HG03097 (cell line): ENCODE data around the gene NCKAP5.

ENCODE experiments used
- ATAC-seq: cut with Tn5 transposase; IDR thresholded peaks from one replicate; pipeline ENCODE4 v1.9.1; 2021; ENCODE audit not compliant: unreplicated experiment, low FRiP score

NCKAP5 gene

GRCh38 chr2:132804051-132804450, 764.2 kb downstream of the NCKAP5 start:
- no peak for ATAC-seq

DNA sequence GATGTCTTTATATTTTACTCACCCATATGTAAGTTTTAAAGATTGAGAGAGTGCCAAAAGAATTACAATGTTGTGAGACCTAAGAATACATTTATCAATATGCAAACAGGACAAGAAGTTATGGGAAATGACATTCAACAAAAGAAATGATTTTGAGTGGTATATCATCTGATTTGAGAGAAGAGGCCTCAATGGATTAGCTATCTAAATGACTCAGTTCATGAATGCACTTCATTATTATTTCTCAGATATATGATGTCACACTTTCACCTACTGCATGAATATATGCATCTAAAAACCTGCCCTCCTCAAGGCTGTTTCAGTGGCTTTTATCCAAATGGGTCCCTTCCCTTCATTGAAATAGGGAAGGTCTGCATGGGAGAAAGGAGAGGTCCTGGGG, 769.9 kb downstream of the NCKAP5 start:
- no peak for ATAC-seq

DNA sequence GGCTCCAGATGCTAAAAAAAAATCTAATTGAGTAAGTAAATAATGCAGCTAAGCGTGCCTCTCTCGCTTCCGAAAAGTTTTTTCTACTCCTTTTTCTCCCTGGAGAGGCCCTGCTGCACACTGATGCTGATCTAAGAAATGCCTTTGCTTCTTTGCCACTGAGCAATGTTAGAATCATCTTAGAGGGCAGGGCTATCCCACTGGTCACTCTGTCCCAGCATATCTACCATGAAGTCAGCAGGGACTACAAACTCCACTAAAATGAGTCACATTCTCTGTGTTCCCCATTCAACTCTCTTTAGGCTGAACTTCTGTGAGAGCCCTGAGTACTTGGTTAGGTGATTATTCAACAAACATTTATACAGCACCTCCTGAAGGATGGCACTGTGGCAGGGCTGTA, 770.7 kb downstream of the NCKAP5 start:
- no peak for ATAC-seq

- ATAC-seq, result no peak
Observed at GRCh38 chr2:132797071-132797470, 771.2 kb downstream of the NCKAP5 start.

GRCh38 chr2:132795220-132795619, 773.0 kb downstream of the NCKAP5 start:
- ATAC-seq, result no peak

DNA sequence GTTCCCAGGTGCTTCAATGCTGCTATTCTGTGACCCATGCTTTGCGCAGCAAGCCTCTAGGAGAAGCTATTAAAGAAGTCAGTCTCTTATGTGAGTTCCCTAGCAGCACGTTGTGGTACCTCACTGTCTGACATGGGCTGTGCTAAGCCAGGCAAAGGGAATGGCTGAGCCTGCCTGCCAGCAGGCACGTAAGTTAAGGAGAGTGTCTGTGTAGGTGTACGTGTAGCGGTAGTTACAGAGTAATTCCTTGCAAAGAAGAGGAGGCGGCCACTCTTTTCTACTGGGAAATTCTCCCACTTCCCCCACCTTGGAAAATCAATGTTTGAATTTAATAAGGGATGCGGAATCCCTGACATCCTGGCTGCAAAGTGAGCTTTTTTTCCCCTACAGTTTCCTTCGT, 774.7 kb downstream of the NCKAP5 start:
- ATAC-seq, result no peak

- ATAC-seq, result no peak
Observed at GRCh38 chr2:132790207-132790785, 778.0 kb downstream of the NCKAP5 start.

- no peak for ATAC-seq
Observed at GRCh38 chr2:132789066-132789465, 779.2 kb downstream of the NCKAP5 start.

DNA sequence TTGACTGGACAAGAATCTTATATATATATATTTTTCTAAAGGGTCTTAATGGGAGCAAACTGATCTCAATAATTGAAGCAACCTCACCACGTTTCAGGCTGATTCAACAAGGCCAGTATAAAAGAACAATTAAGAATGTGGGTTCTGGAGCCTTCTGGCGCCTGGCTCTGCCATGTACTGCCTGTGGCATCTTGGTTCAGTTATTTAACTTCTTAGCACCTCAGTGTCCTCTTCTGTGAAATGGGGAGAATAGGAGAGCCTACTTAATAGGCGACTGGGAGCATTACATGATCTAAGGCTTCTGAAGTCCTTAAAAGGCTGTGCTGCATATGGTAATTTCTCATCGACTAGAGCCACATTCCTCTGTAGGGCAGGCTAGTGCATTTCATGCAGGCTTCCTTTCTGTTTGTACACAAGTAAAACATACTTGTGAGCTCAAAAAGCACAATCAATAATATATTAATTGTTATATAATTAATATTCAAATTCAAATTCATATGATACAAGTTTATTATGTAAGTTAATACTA, 779.9 kb downstream of the NCKAP5 start:
- no peak for ATAC-seq

DNA sequence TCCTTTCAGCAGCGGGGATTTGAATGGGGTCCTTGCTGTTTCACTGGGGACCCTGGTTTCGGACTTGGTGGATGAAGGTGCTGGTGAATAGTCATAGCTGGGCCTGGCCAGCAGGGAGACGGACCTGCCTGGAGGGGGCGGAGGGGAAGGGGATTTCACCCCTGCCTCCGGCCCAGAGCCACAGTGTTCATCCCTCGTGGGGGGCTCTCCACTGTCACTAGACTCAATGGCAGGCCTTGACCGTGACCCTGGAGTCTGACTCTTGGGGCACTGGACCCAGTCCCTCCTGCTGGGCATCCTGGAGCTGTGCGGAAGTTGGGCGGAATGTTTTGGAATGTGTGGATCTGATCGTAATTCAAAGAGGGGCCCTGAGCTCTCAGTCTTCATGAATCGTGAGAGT, 784.4 kb downstream of the NCKAP5 start:
- no peak for ATAC-seq

DNA sequence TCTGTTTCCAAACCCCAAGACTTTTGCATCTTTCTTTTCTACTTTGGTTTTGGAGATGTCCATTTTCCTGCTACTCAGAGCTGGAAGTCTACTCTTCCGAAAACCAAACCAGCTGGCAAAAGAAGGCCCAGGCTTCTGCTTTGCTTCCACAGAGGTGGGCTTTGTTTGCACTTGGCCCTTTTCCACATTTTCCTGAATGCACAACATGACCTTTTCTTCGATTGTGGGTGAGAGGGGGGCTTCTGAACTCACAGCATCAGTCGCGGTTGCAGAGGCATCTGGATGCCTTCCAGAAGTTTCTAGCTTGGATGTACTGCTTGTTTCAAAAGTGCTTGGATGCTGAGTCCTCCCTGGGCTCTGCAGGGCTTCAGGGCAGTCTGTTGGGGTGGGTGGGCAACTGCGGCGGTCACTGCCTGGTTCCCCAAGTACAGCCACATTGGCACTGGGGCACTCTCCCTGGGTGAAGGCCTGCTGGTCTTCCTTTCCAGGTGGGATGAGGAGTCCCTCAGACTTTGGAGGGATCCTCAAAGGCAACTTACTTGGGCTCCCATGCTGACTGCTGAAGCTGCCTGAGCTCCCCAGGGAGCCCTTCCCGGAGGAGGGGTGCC, 786.0 kb downstream of the NCKAP5 start:
- ATAC-seq, result no peak

GRCh38 chr2:132780651-132781050, 787.6 kb downstream of the NCKAP5 start:
- ATAC-seq, result no peak

DNA sequence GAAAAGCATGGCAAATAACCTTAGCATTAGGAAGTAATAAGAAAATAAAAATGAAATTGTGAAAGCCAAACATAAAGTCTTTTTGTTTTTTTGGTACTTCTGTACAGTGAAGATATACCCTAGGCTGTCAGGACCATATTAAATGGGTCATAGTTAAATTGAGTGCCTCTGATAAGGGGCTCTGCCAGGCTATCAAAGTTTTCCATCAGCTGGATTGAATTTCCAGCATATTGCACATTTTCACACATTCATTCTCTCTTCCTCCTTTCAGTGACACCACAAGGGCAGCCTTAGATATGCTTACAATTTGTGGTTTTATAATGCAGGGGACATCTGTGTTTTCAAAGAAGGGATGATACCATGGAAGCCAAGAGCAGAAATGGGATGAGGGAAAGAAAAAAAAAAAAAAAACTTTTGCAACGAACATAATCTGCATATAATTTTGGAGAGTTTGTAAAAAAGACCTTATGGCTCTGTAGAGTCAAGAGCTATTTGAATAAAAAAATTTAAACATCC, 789.0 kb downstream of the NCKAP5 start:
- ATAC-seq, result no peak

DNA sequence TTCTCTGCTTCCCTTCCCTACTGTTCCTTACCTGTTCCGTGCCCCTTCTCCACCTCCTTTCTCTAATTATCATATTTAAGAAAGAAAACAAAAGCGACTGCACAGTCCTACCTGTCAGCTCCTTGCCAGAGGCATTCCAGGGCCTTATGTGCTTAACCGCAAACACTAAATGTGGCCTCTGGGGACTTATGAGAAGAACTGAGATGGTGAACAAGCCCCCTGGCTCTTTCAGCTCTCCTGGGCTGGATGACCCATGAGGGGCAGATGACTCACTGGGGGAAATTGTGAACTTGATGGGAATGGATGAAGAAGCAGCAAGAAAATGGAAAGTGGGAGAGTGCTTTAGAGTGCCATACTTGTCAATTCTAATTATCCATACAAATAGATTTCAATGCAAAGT, 792.0 kb downstream of the NCKAP5 start:
- ATAC-seq, result no peak

- ATAC-seq, result no peak
Observed at GRCh38 chr2:132774189-132774588, 794.1 kb downstream of the NCKAP5 start.

DNA sequence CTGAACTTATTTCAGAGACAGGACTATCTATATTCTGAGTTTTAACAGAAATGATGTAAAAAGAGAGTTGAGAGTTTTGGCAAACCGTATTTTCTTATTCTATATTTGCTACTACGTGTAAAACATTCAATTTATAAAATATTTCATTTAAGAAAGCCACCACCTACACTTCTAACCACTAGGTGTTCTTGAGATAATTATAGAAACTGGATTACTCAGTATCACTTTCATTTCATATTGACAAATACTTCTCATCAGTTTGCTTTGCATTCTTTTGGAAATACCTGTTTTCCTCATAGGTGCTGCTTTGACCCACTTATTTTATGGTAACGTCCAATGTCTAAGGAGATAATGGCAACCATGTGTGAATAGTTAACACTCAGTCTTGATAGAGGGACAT, 794.9 kb downstream of the NCKAP5 start:
- ATAC-seq, result no peak

GRCh38 chr2:132772340-132772739, 795.9 kb downstream of the NCKAP5 start:
- ATAC-seq, result no peak

GRCh38 chr2:132766573-132766972, 801.7 kb downstream of the NCKAP5 start:
- no peak for ATAC-seq

DNA sequence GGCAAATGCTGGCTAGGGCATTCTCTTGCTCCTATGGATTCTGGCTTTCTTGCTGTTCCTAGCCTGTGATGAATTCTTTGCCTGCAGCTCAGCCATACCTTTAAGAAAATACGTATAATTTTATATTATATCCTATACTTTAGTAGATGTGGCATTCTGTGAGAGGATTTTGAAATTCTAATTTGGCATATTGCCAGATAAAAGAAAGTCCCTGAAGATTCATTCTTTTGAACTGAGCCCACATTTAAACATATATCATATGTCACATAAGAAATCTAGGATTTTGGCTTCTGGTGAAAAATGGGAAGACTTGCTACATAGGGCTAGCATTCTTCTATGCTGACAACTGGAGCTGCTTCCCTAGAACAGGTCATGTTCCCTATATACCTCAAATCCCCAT, 806.8 kb downstream of the NCKAP5 start:
- ATAC-seq, result no peak

DNA sequence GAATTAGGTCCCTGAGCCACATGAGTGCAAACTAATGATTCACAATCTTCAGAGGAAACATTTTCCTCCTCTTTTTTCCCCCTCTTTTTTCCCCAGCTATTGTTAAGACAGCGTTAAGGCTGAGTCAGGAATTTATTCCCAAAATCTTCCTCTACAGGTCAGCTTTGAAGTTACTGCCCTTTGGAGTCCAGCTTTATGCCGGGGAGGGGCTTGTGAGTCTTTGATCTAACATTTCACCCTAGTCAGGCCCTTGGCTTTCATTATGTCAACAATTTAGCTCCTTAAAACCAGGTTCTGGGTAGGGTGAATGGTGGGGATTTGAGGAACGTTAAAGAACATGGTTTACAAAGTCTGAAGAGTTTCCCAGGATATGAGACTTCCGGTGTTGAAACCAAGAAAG, 807.3 kb downstream of the NCKAP5 start:
- ATAC-seq, result no peak

- no peak for ATAC-seq
Observed at GRCh38 chr2:132760405-132760804, 807.9 kb downstream of the NCKAP5 start.

- no peak for ATAC-seq
Observed at GRCh38 chr2:132758995-132759394, 809.3 kb downstream of the NCKAP5 start.
